Activated naive CD4-positive, alpha-beta T cell treated with anti-CD3 and anti-CD28 coated beads, Interleukin-2, amount 50 U/mL, for 72 hours (primary cell): ENCODE measurements around the gene DPCD. TPM values are rescaled to one million over a fixed set of nuclear protein-coding genes. Genes with fewer than 3 reads are reported as not detected.

ENCODE experiments used
- ATAC-seq, 2 donors: fragments of 150-1000 bp; cut with Tn5 transposase; 2 replicates each; pipeline ENCODE4 v1.10.0; 2021; ENCODE audit warnings: mild to moderate bottlenecking in 2 of 2, moderate library complexity in 2 of 2
- DNase-seq, 2 donors: peaks; one replicate each; pipeline ENCODE4 v3.0.0; 2021 to 2022; ENCODE audit warnings: low spot score in 2 of 2
- H3K27ac Mint-ChIP-seq, 2 donors: one replicate each; pipeline ENCODE4 v1.8.0; 2022; ENCODE audit warnings: mild to moderate bottlenecking in 2 of 2, mixed read lengths in 2 of 2
- H3K36me3 Mint-ChIP-seq, 2 donors: one replicate each; pipeline ENCODE4 v1.8.0; 2022; ENCODE audit warnings: mixed read lengths in 2 of 2
- H3K9me3 Mint-ChIP-seq, 2 donors: one replicate each; pipeline ENCODE4 v1.8.0; 2022; ENCODE audit warnings: mixed read lengths in 2 of 2
- total RNA-seq, 2 donors: library from RNA; stranded (reverse); gene quantifications; one replicate each; pipeline ENCODE4 v1.2.3, GENCODE V29; 2022

DPCD gene
- total RNA-seq, 2 donors from 2014 or later: 3.1 to 23.9 TPM

DNA sequence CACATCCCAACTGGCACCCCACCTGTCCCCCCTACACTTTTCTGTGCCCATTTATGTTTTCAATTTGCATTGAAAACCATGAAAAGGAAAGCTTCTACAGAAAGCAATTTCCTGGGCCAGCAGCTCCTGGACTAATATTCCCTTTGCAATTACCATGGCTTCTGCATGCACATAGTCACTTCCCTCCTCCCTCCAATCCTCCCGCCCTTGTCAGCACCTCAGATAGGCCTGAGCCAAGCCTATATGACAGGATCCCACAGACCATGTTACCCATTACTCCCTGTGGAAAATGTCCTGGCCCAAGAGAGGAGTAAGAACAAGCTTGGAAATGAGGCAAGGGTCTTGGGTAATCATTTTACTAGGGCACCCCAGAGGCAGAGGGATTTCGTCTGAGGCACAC is 68.8 kb downstream of the DPCD start:
- no peaks in the 10 kb centered on the region for H3K36me3 Mint-ChIP-seq

DNA sequence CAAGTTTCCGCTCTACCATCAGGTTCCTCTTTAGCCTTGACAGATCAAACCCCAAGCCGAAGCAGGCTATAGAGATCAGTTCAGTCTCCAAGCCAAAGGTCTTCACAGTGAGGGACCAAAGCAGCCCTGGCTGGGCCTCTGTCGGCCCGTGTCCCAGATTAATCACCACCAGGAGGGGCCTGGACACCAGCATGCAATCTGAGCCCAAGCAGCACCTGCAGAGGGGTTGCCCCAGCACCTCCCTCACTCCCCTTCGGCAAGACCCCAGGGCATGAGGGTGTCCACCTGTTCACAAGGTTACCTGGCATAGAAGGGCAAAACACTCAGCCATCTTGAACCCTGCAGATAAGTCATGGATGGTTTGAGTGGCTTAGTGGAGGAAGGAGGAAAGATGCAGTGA is 70.9 kb downstream of the DPCD start:
- Mint-ChIP-seq H3K36me3 (no peaks in the 10 kb centered on the region), H3K27ac (no peak overlapping the region), H3K9me3 (no peaks in the 10 kb centered on the region)
- no peak for DNase-seq
- no peak for ATAC-seq

More for the DNA sequence above, 68.8 kb downstream of the DPCD start:
- Mint-ChIP-seq H3K9me3 (no peaks in the 10 kb centered on the region), H3K27ac (no peak overlapping the region)
- DNase-seq: no peak
- ATAC-seq: no peak

Other genes starting within 250 kb of the DPCD start
- 10 to 100 TPM; 12.0 to 20.9 TPM for gene BTRC, start 234.2 kb upstream of the DPCD start, total RNA-seq
- gene POLL, start 64 bp upstream of the DPCD start, total RNA-seq: 10 to 100 TPM; 31.4 to 43.0 TPM
- gene FBXW4, start 106.8 kb downstream of the DPCD start, total RNA-seq: 10 to 100 TPM; 35.7 to 40.3 TPM
- not detected for gene FGF8, start 187.8 kb downstream of the DPCD start, total RNA-seq
- gene NPM3, start 195.1 kb downstream of the DPCD start, total RNA-seq: 100 to 1,000 TPM; 108 to 148 TPM
- gene OGA, start 230.1 kb downstream of the DPCD start, total RNA-seq: 100 to 1,000 TPM; 136 to 238 TPM